ENCODE data around the gene SLC16A3.

The SLC16A3 gene

GRCh38 chr17:82228278-82228841 is 482 bp upstream of the SLC16A3 start:
- Histone ChIP-seq H3K4me3 (IDR thresholded peaks at IDR 0.05; ENCODE audit: insufficient read depth, low read depth, low read length) (no peak overlapping the region), H3K27ac (no peak overlapping the region), H3K36me3 (ENCODE audit: insufficient read depth) (no peaks in the 10 kb centered on the region), H3K27me3 (ENCODE audit: insufficient read depth, low read depth) (peaks cover 27% of the 10 kb centered on the region; the same call in 1 of the 2 replicates), H3K9ac (no peak overlapping the region), H3K79me2 (ENCODE audit: insufficient read depth, low read depth) (no peaks in the 10 kb centered on the region), H3K4me1 (ENCODE audit: low read depth, poor library complexity, severe bottlenecking) (peaks cover 6% of the 10 kb centered on the region), H2AFZ (ENCODE audit: low read depth) (no peak overlapping the region), H4K20me1 (ENCODE audit: insufficient read depth) (no peaks in the 10 kb centered on the region), H3K4me2 (no peak overlapping the region)
- no peak for TF ChIP-seq CTCF (conservative IDR thresholded peaks at IDR 0.05; ENCODE audit: low read depth, low read length)

- no peak for TF ChIP-seq CTCF (conservative IDR thresholded peaks at IDR 0.05; ENCODE audit: low read depth, low read length)
- H3K9ac ChIP-seq = no peak overlapping the region
- H3K4me1 ChIP-seq (ENCODE audit: low read depth, poor library complexity, severe bottlenecking) = peaks cover 6% of the 10 kb centered on the region
- H3K27me3 ChIP-seq (ENCODE audit: insufficient read depth, low read depth) = peaks cover 35% of the 10 kb centered on the region; the same call in 1 of the 2 replicates
- H3K27ac ChIP-seq = no peak overlapping the region
- no peak overlapping the region for H2AFZ ChIP-seq (ENCODE audit: low read depth)
- no peaks in the 10 kb centered on the region for H3K79me2 ChIP-seq (ENCODE audit: insufficient read depth, low read depth)
- H3K4me2 ChIP-seq = no peak overlapping the region
- H3K36me3 ChIP-seq (ENCODE audit: insufficient read depth) = no peaks in the 10 kb centered on the region
- no peaks in the 10 kb centered on the region for H4K20me1 ChIP-seq (ENCODE audit: insufficient read depth)
- H3K4me3 ChIP-seq (IDR thresholded peaks at IDR 0.05; ENCODE audit: insufficient read depth, low read depth, low read length) = no peak overlapping the region
Measured at GRCh38 chr17:82229698-82230608, 1.1 kb downstream of the SLC16A3 start.

- H2AFZ ChIP-seq (ENCODE audit: low read depth) = peak overlapping the region; percentile 44; the same call in 1 of the 2 replicates
- H4K20me1 ChIP-seq (ENCODE audit: insufficient read depth) = no peaks in the 10 kb centered on the region
- H3K4me2 ChIP-seq = peak overlapping the region; percentile 46; the same call in 1 of the 2 replicates
- peaks cover 36% of the 10 kb centered on the region; the same call in 1 of the 2 replicates for H3K27me3 ChIP-seq (ENCODE audit: insufficient read depth, low read depth)
- H3K9ac ChIP-seq = no peak overlapping the region
- H3K4me3 ChIP-seq (IDR thresholded peaks at IDR 0.05; ENCODE audit: insufficient read depth, low read depth, low read length) = no peak overlapping the region
- H3K4me1 ChIP-seq (ENCODE audit: low read depth, poor library complexity, severe bottlenecking) = peaks cover 6% of the 10 kb centered on the region
- H3K27ac ChIP-seq = no peak overlapping the region
- 0 out of 2 replicates have a peak, but pooled peaks have one; percentile 28 for TF ChIP-seq CTCF (conservative IDR thresholded peaks at IDR 0.05; ENCODE audit: low read depth, low read length)
- H3K36me3 ChIP-seq (ENCODE audit: insufficient read depth) = no peaks in the 10 kb centered on the region
- no peaks in the 10 kb centered on the region for H3K79me2 ChIP-seq (ENCODE audit: insufficient read depth, low read depth)
Measured at GRCh38 chr17:82230609-82231311, 1.9 kb downstream of the SLC16A3 start.

GRCh38 chr17:82231312-82231561 is 2.4 kb downstream of the SLC16A3 start:
- H4K20me1 ChIP-seq (ENCODE audit: insufficient read depth) = no peaks in the 10 kb centered on the region
- H3K9ac ChIP-seq = no peak overlapping the region
- no peak for TF ChIP-seq CTCF (conservative IDR thresholded peaks at IDR 0.05; ENCODE audit: low read depth, low read length)
- H3K4me2 ChIP-seq = peak overlapping the region; percentile 46; the same call in 1 of the 2 replicates
- H3K79me2 ChIP-seq (ENCODE audit: insufficient read depth, low read depth) = no peaks in the 10 kb centered on the region
- peaks cover 10% of the 10 kb centered on the region for H3K4me1 ChIP-seq (ENCODE audit: low read depth, poor library complexity, severe bottlenecking)
- H3K27me3 ChIP-seq (ENCODE audit: insufficient read depth, low read depth) = peaks cover 36% of the 10 kb centered on the region; the same call in 1 of the 2 replicates
- no peak overlapping the region for H3K4me3 ChIP-seq (IDR thresholded peaks at IDR 0.05; ENCODE audit: insufficient read depth, low read depth, low read length)
- H3K27ac ChIP-seq = no peak overlapping the region
- H3K36me3 ChIP-seq (ENCODE audit: insufficient read depth) = no peaks in the 10 kb centered on the region
- H2AFZ ChIP-seq (ENCODE audit: low read depth) = peak overlapping the region; percentile 44; the same call in 1 of the 2 replicates

Data from KMS-11 (cell line).